Left colon (tissue), 2 donors: ENCODE results near the gene PLD5. TPM values are rescaled to one million over a fixed set of nuclear protein-coding genes. Genes with fewer than 3 reads are reported as not detected.
"Not testable (repeated sequence)": the region's sequence is repeated elsewhere in the genome, so short reads cannot be mapped to it uniquely, and the experiment has no call there.

Source experiments
- ATAC-seq: fragments of 200-7000 bp; cut with Tn5 transposase; one replicate; pipeline ENCODE4 v1.9.1; 2020; ENCODE audit warnings: mild to moderate bottlenecking, moderate library complexity
- DNase-seq, 2 donors: peaks; one replicate each; pipeline ENCODE4 v3.0.0-alpha.2; 2020
- intact Hi-C, 2 donors: fragments of 100-400 bp; cut with DNase I in 1 of 2; cut with micrococcal nuclease in 1 of 2; formaldehyde crosslinking; loops; one replicate each; pipeline versions ENCODE4 v1.11.2 to v1.14.0; 2022; cut with DNase I, micrococcal nuclease
- total RNA-seq, 2 donors: library from RNA; stranded (reverse); fragmentation: NEBNext Ultra II Directional; extraction: Animal tissue kit (Norgen Biotek cat#: 25700); gene quantifications; one replicate each; pipeline ENCODE4 v1.2.1, GENCODE V29; 2021
- donor health status: DM: no; HTN: no; CAD: no.
- donor health status: DM: yes; HTN: yes; CAD: no.

Gene PLD5
- total RNA-seq, 2 donors from 2014 or later: 0.47 TPM; not detected in 1

DNA sequence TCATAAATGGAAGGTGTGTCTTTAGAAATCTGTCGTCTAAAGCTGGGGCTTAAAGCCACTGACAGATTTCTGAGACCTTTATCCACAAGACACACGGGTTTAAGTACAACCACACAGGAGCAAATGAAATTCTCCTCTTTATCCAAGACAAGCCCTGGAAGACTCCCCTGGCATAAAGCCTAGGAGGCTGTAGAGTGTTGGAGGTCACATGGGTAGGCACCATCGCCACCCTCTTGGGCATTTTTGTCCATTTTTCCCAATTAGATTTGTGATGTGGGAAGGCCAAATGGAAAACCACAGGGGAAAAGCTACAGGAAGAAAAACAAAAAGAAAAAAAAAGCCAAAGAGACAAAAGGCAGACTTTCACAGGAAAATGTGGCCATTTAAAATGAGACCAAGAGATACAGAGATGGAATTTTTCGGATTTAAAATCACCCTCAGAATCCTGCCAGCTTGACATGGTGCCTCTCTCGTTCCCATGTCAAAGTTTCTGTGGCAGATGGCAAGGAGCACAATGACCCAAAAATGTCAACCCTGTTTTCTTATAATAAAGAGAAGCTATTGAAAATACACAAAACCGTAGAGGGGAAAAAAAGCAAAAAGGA is 91.9 kb downstream of the PLD5 start:
- ATAC-seq: no peak
- intact Hi-C loops: no loop called here
- DNase-seq: no peak

GRCh38 chr1:242431786-242432185 is 92.7 kb downstream of the PLD5 start:
- DNase-seq: no peak
- no peak for ATAC-seq
- intact Hi-C loops: no loop called here

DNA sequence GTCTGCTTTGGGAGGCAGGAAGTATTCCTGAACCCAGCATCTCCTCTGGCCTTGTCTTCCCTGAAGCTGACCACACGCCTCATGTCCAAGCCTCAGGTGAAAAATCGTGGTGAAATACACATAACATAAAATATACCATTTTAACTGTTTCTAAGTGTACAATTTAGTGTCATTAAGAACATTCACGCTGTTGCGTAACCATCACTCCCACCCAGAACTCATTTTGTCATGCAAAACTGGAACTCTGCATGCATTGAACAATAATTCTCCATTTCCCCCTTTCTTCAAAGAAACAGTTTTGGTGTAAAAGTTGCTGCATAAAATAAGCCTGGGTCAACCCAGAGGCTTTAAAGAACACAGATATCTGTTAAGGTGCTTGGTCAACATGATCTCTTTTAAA is 93.5 kb downstream of the PLD5 start:
- DNase-seq: no peak
- intact Hi-C loops: no loop called here
- no peak for ATAC-seq

- ATAC-seq (no peak), DNase-seq (no peak)
- intact Hi-C loops: no loop called here
These were observed 95.9 kb downstream of the PLD5 start for GRCh38 chr1:242428399-242429190.

DNA sequence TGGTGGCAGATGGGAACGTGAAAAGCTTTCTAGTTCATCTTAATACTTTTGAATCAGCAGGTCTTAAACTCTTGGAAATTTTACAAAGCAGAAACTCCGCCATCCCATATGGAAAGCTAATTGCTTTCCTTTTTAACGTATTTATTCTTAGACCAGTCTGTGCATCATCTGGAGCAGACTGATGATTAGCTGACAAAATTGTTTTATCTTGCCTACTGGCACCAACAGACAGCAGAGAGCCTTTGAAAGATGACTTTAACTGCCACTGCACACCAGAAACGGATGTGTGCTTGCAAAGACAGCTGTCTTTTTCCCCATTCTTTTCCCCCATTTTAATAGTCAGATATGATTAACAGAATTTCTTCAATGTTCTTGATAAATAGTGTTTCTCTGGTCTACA is 97.0 kb downstream of the PLD5 start:
- DNase-seq (no peak), ATAC-seq (no peak)
- intact Hi-C loops: no loop called here

- ATAC-seq: no peak
- no peak for DNase-seq
- intact Hi-C loops: no loop called here
These were observed 98.1 kb downstream of the PLD5 start for GRCh38 chr1:242426271-242426905.

DNA sequence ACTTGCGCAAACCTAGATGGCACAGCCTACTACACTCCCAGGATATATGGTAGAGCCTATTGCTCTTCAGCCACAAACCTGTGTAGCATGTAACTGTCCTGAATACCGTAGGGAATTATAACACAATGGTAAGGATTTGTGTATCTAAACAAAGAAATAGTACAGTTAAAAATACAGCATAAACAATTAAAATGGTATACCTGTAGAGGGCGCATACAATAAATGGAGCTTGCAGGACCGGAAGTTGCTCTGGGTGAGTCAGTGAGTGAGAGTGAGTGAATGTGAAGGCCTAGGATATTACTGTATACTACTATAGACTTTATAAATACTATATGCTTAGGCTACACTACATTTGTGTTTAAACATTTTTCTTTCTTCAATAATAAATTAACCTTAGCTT is 99.3 kb downstream of the PLD5 start:
- DNase-seq: no peak
- no peak for ATAC-seq
- intact Hi-C loops: no loop called here

DNA sequence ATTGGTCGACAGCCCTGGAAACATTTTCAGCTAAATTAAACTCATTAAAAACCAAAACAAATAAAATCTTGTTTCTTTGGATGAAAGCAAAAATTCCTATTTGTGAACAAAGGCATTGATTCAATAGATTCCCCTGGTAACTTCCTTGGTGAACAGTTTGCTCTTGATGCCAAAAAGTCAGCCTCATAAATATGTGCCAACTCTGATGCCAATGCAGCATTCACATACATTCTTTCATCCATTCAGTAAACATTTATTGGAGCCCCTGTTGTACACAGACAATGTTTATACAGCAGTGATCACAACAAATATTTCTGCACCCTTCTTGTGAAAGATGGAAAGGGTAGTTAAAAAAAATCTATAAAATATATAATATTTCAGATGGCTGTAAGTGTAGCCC is 107.8 kb downstream of the PLD5 start:
- no peak for ATAC-seq
- no peak for DNase-seq
- intact Hi-C loops: no loop called here

DNA sequence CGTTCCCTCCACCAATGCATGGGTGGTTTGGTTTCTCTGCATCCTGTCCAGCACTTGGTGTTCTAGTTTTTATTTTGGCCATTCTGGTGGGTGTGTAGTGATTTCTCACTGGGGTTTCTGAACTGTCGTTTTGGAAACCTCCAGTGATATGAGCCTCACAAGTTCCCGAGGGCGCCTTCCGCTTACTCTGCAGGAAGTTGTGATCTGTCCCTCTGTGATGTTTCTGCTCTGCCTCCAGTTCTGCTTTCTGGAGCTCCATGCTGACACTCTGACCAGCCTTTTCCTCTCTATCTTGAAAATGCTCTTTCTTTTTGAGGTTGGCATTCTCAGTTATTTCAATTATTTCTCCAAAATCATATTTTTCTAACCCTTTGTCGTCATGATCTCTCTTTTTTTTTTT is 111.6 kb downstream of the PLD5 start:
- no peak for ATAC-seq
- intact Hi-C loops: no loop called here
- no peak for DNase-seq

GRCh38 chr1:242411901-242412300 is 112.6 kb downstream of the PLD5 start:
- ATAC-seq (no peak), DNase-seq (no peak)
- intact Hi-C loops: no loop called here

DNA sequence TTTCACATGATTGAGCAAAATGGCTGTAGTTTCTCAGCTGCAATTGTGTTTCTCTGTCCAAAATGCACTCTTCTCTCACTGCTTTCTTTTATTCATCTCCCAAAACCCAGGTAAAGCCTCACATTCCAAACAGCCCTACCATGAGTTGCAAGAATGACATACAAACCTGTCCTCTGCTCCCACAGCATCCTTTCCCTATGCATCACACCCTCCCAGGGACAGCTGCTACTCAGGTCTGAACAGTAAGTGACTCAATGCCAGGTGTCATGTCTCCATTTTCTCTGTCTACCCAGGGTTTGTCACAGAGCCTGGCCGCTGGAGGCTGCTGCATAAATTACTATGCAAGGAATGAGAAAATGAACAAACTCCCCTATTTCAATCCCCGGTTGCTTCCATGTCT is 118.5 kb downstream of the PLD5 start:
- intact Hi-C loops: no loop called here
- DNase-seq (no peak), ATAC-seq (no peak)

DNA sequence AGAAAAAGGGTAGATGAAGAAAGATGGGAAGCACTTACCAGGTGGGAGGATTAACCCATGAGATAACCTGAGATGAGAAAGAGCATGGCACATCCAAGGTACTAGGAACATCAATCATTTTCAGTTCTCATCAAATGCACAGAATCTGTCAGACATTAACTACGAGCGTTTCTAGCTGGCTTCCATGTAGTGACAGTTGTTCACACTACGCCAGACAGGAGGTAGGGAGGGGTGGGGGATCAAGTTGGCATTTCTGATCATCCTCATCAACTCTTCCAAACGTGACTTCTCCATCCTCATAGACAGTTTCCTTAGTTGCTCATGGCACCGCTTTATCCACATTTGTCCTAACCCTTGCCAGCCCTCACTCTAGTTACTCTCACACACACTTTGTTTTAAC is 120.2 kb downstream of the PLD5 start:
- intact Hi-C loops: no loop called here
- ATAC-seq (no peak), DNase-seq (no peak)

GRCh38 chr1:242402956-242403355 is 121.5 kb downstream of the PLD5 start:
- intact Hi-C loops: no loop called here
- DNase-seq (no peak), ATAC-seq (no peak)

- intact Hi-C loops: no loop called here
- no peak for ATAC-seq
- no peak for DNase-seq
These were observed 122.6 kb downstream of the PLD5 start for GRCh38 chr1:242401937-242402336.

GRCh38 chr1:242398351-242398750 is 126.1 kb downstream of the PLD5 start:
- ATAC-seq: no peak
- no peak for DNase-seq
- intact Hi-C loops: no loop called here

DNA sequence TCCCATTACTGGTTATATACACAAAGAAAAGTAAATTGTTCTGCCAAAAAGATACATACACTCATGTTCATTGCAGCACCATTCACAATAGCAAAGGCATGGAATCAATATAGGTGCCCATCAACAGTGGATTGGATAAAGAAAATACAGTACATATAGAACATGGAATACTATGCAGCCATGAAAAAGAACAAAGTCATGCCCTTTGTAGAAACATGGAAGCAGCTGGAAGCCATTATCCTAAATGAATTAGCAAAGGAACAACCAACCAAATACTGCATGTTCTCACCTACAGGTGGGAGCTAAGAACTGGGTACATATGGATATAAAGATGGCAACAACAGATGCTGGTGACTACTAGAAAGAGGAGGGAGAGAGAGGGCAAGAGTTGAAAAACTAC is 132.6 kb downstream of the PLD5 start:
- ATAC-seq: no peak
- DNase-seq: no peak
- intact Hi-C loops: no loop called here

- intact Hi-C loops, ATAC-seq, DNase-seq: not testable (repeated sequence)
These were observed 148.4 kb downstream of the PLD5 start for GRCh38 chr1:242376121-242376520.

DNA sequence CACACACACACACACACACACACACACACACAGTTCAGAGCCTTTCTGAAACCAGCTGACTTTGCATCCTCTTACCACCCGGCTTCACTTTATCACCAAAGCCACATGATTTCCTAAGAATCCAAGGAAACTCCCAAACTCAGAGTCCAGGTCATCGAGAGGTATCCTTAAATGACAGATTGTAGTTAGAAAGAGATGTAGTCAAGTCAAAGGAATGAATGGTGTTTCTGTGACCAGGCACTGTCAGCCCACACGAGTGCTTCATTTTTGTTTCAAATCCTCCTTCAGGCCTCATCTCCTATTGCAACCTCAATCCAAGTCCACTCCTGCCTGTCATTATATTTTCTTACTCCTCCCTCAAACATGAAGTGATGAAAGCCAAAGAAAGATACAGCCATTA is 174.1 kb downstream of the PLD5 start:
- intact Hi-C loops, DNase-seq, ATAC-seq: not testable (repeated sequence)

DNA sequence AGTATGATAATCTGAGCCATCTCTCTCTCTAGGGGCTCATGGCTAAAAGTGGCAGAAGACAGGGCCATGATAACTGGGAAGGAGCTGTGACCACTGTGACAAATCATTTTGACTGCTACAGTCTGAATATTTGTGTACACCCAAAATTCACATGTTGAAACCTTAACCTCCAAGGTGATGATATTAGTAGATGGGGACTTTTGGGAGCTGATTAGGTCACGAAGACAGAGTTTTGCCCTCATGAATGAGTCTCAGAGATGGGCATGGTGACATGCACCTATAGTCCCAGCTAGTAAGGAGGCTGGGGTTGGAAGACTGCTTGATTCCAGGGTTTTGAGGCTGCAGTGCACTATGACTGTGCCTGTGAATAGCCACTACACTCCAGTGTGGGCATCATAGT is 174.9 kb downstream of the PLD5 start:
- ATAC-seq (no peak), DNase-seq (no peak)
- intact Hi-C loops: no loop called here

DNA sequence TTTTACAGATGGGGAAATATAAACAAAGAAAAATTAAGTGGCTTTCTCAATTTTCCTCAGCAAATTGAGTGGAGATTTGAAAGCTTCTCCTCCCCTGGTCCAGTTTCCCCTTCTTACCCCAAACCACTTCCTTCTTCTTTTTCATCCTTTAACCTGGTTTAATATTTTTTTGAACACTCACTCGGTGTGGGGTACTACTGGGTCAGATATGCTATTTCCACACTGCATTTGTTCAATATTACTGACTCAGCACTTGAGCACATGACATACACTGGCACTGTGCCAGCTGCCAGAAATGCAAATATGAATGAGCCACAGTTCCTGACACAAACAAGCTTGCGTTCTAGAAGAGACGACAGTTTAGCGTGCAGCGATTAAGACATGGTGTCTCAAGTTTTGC is 193.6 kb downstream of the PLD5 start:
- ATAC-seq, intact Hi-C loops, DNase-seq: not testable (repeated sequence)
